ENCODE results near the gene TRIM50. TPM values are rescaled to one million over a fixed set of nuclear protein-coding genes. Genes with fewer than 3 reads are reported as not detected.

TRIM50 gene
- total RNA-seq, 1 donor from 2014 or later, result 0.33 TPM

GRCh38 chr7:73359746-73360375, 32.0 kb upstream of the TRIM50 start:
- H3K4me3 ChIP-seq, result no peak overlapping the region
- DNase-seq, result no peak
- H3K36me3 ChIP-seq, result no peaks in the 10 kb centered on the region
- peaks cover 8% of the 10 kb centered on the region for H3K27me3 ChIP-seq (ENCODE audit: low read depth)
- intact Hi-C loops (cut with micrococcal nuclease), result no loop called here
- TF ChIP-seq CTCF (IDR thresholded peaks at IDR 0.05; ENCODE audit: borderline replicate concordance), result no peak
- H3K27ac ChIP-seq (replicated peaks), result no peak overlapping the region
- H3K4me1 ChIP-seq, result peaks cover 13% of the 10 kb centered on the region
- H3K9me3 ChIP-seq (replicated peaks), result no peaks in the 10 kb centered on the region

- H3K9me3 ChIP-seq (replicated peaks), result no peaks in the 10 kb centered on the region
- no peak overlapping the region for H3K27ac ChIP-seq (replicated peaks)
- no peak overlapping the region for H3K4me3 ChIP-seq
- DNase-seq, result no peak
- peaks cover 13% of the 10 kb centered on the region for H3K4me1 ChIP-seq
- H3K36me3 ChIP-seq, result no peaks in the 10 kb centered on the region
- intact Hi-C loops (cut with micrococcal nuclease), result no loop called here
- no peak for TF ChIP-seq CTCF (IDR thresholded peaks at IDR 0.05; ENCODE audit: borderline replicate concordance)
- peaks cover 6% of the 10 kb centered on the region for H3K27me3 ChIP-seq (ENCODE audit: low read depth)
These were observed 31.4 kb upstream of the TRIM50 start for GRCh38 chr7:73359306-73359705.

DNA sequence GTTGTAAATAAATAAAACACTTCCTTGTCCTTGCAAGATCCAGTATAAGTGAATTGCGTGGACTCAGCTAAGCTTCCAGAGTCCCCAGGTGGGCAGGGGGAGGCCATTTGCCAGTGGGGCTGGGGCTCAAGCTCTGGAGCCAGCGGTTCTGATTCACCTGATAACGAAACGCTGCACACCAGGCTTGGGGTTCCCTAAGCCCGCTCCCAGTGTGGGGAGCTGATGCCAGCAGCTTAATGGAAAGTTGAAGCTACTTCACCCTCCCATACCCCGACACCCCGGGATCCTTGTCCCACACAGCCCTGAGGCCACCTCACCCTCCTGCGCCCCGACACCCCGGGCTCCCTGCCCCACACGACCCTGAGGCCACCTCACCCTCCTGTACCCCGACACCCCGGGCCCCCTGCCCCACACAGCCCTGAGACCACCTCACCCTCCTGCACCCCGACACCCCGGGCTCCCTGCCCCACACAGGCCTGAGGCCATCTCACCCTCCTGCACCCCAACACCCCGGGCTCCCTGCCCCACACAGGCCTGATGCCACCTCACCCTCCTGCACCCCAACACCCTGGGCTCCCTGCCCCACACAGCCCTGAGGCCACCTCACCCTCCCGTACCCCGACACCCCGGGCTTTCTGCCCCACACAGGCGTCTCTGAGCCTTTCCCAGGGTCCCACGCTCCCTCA, 30.9 kb upstream of the TRIM50 start:
- no peaks in the 10 kb centered on the region for H3K27me3 ChIP-seq (ENCODE audit: low read depth)
- H3K4me1 ChIP-seq, result peaks cover 13% of the 10 kb centered on the region
- intact Hi-C loops (cut with micrococcal nuclease), result no loop called here
- H3K36me3 ChIP-seq, result no peaks in the 10 kb centered on the region
- H3K4me3 ChIP-seq, result peak overlapping the region; percentile 54
- H3K9me3 ChIP-seq (replicated peaks), result no peaks in the 10 kb centered on the region
- TF ChIP-seq CTCF (IDR thresholded peaks at IDR 0.05; ENCODE audit: borderline replicate concordance), result no peak
- no peak for DNase-seq
- H3K27ac ChIP-seq (replicated peaks), result peak overlapping the region; percentile 54

- no peak overlapping the region for H3K27ac ChIP-seq (replicated peaks)
- H3K27me3 ChIP-seq (ENCODE audit: low read depth), result no peaks in the 10 kb centered on the region
- TF ChIP-seq CTCF (IDR thresholded peaks at IDR 0.05; ENCODE audit: borderline replicate concordance), result no peak
- intact Hi-C loops (cut with micrococcal nuclease), result no loop called here
- H3K9me3 ChIP-seq (replicated peaks), result peaks cover 12% of the 10 kb centered on the region
- H3K4me1 ChIP-seq, result peaks cover 13% of the 10 kb centered on the region
- H3K4me3 ChIP-seq, result no peak overlapping the region
- no peaks in the 10 kb centered on the region for H3K36me3 ChIP-seq
- DNase-seq, result no peak
These were observed 28.3 kb upstream of the TRIM50 start for GRCh38 chr7:73356159-73356558.

DNA sequence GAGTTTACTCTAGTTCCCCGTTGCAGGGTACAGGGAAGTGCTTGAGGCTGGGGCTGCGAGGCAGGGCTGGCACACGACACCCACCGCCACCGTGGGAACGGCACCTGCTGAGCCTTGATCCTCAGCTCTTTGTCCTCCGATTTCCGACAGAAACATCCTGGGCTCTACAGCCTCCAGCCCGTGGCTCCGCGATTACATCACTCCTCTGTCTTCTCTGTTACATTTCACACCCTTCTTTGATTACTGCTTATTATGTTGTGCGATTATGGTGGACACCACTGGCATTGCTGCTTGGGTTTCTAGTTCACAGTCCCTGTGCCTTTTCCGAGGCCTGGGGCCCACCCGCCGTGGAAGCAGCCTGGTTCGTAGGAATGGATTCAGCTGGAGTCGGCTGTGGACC, 26.9 kb upstream of the TRIM50 start:
- Histone ChIP-seq H3K9me3 (replicated peaks) (peaks cover 12% of the 10 kb centered on the region), H3K4me3 (no peak overlapping the region), H3K4me1 (peaks cover 18% of the 10 kb centered on the region), H3K27me3 (ENCODE audit: low read depth) (no peaks in the 10 kb centered on the region), H3K36me3 (no peaks in the 10 kb centered on the region), H3K27ac (replicated peaks) (no peak overlapping the region)
- intact Hi-C loops (cut with micrococcal nuclease), result no loop called here
- no peak for TF ChIP-seq CTCF (IDR thresholded peaks at IDR 0.05; ENCODE audit: borderline replicate concordance)
- DNase-seq, result no peak

Data from left ventricle myocardium inferior (tissue), 1 donor.